HepG2 (cell line): ENCODE measurements around the gene NINL.

Experiments
- MAX ChIP-seq: IDR thresholded peaks from 2 replicates; pipeline ENCODE4 v1.6.1; 2012; ENCODE audit warnings: inconsistent platforms
- ZFP41 ChIP-seq: sonication (generic); formaldehyde crosslinking; IDR thresholded peaks from 2 replicates; pipeline ENCODE4 v1.4.0; 2020; ENCODE audit warnings: mild to moderate bottlenecking, missing genetic modification reagents, borderline replicate concordance

DNA sequence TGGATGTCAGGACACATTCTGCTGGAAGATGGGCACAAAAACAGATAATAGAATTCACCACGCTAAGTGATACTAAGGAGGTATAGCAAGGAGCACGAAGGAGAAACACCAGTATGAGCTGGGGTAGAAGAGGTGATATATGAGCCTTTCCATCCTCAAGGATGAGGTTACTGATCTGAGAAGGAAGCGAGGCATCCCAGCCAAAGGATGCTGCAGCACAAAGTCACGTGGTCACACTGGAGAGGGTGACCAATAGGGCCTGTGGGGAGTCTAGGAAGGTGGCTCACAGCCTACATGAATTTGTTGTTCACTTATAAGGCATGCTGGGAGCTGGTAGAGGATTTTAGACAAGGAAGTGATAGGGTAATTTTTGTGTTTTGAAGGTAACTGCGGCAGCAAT, 176.4 kb downstream of the NINL start:
- TF ChIP-seq MAX (no peak), ZFP41 (CRISPR knock-in tag) (no peak)
